A673 (cell line): ENCODE measurements around the gene MIPOL1.

Source experiments
- EZH2 ChIP-seq: fragments of 200-600 bp; sonication (generic); IDR thresholded peaks from 2 replicates; pipeline ENCODE4 v1.6.1; 2017; ENCODE audit warnings: borderline replicate concordance, low read depth, mild to moderate bottlenecking, mixed read lengths, antibody characterized with exemption, low read length; ENCODE audit not compliant: poor library complexity, severe bottlenecking
- TF ChIP-seq, protein P1 (sequence below): fragments of 300-800, 200-600 bp; sonication (generic); conservative IDR thresholded peaks from 2 replicates; pipeline ENCODE4 v1.5.1; 2017; ENCODE audit warnings: low read depth, mild to moderate bottlenecking, antibody characterized with exemption, low read length, moderate library complexity, mixed read lengths

DNA sequence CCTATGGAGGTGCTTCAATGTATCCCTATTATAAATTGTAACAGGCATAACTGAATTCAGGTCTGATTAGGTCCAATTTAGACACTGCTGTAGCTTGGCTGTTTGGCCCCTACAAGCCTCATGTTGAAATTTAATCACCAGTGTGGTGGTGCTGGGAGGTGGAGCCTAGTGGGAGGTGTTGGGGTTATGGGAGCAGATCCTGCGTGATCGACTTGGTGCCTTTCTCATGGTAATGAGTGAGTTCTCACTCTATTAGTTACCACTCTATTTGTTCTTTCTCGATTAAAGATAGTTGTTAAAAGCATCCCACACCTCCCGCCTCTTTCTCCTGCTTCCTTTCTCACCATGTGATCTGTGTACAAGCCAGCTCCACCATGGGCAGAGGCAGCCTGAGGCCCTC, 275.2 kb downstream of the MIPOL1 start:
- TF ChIP-seq, protein P1, sequence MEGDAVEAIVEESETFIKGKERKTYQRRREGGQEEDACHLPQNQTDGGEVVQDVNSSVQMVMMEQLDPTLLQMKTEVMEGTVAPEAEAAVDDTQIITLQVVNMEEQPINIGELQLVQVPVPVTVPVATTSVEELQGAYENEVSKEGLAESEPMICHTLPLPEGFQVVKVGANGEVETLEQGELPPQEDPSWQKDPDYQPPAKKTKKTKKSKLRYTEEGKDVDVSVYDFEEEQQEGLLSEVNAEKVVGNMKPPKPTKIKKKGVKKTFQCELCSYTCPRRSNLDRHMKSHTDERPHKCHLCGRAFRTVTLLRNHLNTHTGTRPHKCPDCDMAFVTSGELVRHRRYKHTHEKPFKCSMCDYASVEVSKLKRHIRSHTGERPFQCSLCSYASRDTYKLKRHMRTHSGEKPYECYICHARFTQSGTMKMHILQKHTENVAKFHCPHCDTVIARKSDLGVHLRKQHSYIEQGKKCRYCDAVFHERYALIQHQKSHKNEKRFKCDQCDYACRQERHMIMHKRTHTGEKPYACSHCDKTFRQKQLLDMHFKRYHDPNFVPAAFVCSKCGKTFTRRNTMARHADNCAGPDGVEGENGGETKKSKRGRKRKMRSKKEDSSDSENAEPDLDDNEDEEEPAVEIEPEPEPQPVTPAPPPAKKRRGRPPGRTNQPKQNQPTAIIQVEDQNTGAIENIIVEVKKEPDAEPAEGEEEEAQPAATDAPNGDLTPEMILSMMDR, result no peak
- no peak for TF ChIP-seq EZH2
